Upper lobe of left lung (tissue), 4 donors: ENCODE results near the gene ABLIM2.
A peak's percentile ranks its signal among the peaks of the same experiment; 100 is the strongest.

Source experiments
- CTCF ChIP-seq, 6 experiments: fragments of 450-650 bp in 4 of 6; fragments of 200-600 bp in 2 of 6; sonication (generic) in 2 of 6; IDR thresholded peaks; one replicate each; pipeline ENCODE4 v1.5.1; 2016 to 2019; ENCODE audit warnings: antibody characterized with exemption in 6 of 6
- EP300 ChIP-seq, 4 donors: sonication (generic); formaldehyde crosslinking; IDR thresholded peaks; one replicate each; pipeline ENCODE4 v1.5.1; 2017; ENCODE audit warnings: antibody characterized with exemption in 4 of 4, control low read depth in 2 of 4
- POLR2A ChIP-seq, 4 donors: fragments of 450-650 bp; IDR thresholded peaks; one replicate each; pipeline ENCODE4 v1.5.1; 2016 to 2017; ENCODE audit warnings: antibody characterized with exemption in 4 of 4, mild to moderate bottlenecking in 2 of 4

DNA sequence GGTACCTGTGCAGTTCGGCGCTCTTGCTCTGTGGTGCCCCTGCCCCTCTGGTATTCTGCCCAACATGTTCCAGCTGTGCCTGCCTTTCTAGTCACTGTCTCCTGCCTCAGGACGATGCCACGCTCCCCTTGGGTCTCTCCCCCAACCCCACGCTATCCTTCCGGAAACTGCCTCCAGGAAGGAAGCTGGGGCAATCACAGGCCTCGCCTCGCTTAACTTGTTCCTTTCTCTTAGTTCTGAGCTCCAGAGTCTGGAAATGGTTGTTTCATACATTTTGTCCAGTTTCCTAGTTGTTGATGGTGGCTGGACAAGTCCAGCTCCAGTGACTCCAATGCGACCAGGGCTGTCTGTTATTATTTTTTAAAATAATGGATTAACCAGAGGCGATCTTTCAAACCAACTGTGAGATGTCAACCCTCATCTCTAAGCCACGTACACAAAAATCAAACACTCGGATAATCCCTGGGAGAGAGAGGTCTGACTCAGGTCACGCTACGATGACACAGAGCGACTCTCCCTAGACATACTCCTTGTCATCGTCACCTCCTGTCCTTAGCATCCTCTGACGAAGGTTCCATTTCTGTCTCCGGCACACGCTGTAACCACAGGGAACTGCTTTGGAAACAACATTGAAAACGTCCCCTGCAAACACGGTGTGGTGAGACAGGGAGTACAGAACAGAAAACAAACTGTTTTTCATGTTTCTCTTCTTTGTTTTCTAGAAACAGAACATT is 62.5 kb downstream of the ABLIM2 start:
- TF ChIP-seq EP300 (IDR thresholded peaks at IDR 0.05) (peak; percentile 44 to 84 (median 76)), POLR2A (IDR thresholded peaks at IDR 0.05) (no peak), CTCF (IDR thresholded peaks at IDR 0.05) (no peak)
